GM21528 (cell line): ENCODE results near the gene CR1L.
"Not testable (repeated sequence)": the region's sequence is repeated elsewhere in the genome, so short reads cannot be mapped to it uniquely, and the experiment has no call there.

ENCODE experiments used
- ATAC-seq: cut with Tn5 transposase; IDR thresholded peaks from one replicate; pipeline ENCODE4 v1.9.1; 2021; ENCODE audit warnings: mild to moderate bottlenecking, moderate library complexity; ENCODE audit not compliant: unreplicated experiment, low FRiP score

CR1L gene

GRCh38 chr1:207644852-207645634 lies at the start of gene CR1L:
TSS of gene CR1L (plus strand) at chr1:207645133. CDS start at chr1:207645234, 101 bp downstream.
- ATAC-seq, result peak; percentile 80

GRCh38 chr1:207603777-207604176 lies 41.2 kb upstream of the CR1L start:
- no peak for ATAC-seq

GRCh38 chr1:207605444-207606361 lies 39.2 kb upstream of the CR1L start:
- ATAC-seq, result no peak

- ATAC-seq, result no peak
Observed at GRCh38 chr1:207606362-207606755, 38.6 kb upstream of the CR1L start.

GRCh38 chr1:207612762-207613161 lies 32.2 kb upstream of the CR1L start:
- ATAC-seq, result no peak

- peak; percentile 93 for ATAC-seq
Observed at GRCh38 chr1:207619871-207620542, 24.9 kb upstream of the CR1L start.

GRCh38 chr1:207620543-207620893 lies 24.4 kb upstream of the CR1L start:
- no peak for ATAC-seq

- ATAC-seq, result not testable (repeated sequence)
Observed at GRCh38 chr1:207625504-207626071, 19.3 kb upstream of the CR1L start.

- ATAC-seq, result no peak
Observed at GRCh38 chr1:207626972-207627337, 18.0 kb upstream of the CR1L start.

- no peak for ATAC-seq
Observed at GRCh38 chr1:207627496-207627895, 17.4 kb upstream of the CR1L start.

GRCh38 chr1:207628776-207629175 lies 16.2 kb upstream of the CR1L start:
- ATAC-seq, result no peak

GRCh38 chr1:207631137-207631536 lies 13.8 kb upstream of the CR1L start:
- no peak for ATAC-seq

GRCh38 chr1:207633226-207633625 lies 11.7 kb upstream of the CR1L start:
- no peak for ATAC-seq

- not testable (repeated sequence) for ATAC-seq
Observed at GRCh38 chr1:207633699-207634289, 11.1 kb upstream of the CR1L start.

GRCh38 chr1:207634293-207634692 lies 10.6 kb upstream of the CR1L start:
- ATAC-seq, result not testable (repeated sequence)

- not testable (repeated sequence) for ATAC-seq
Observed at GRCh38 chr1:207635569-207636186, 9.3 kb upstream of the CR1L start.

- ATAC-seq, result not testable (repeated sequence)
Observed at GRCh38 chr1:207638487-207639145, 6.3 kb upstream of the CR1L start.

- ATAC-seq, result not testable (repeated sequence)
Observed at GRCh38 chr1:207639362-207639761, 5.6 kb upstream of the CR1L start.

GRCh38 chr1:207644166-207644851 lies 624 bp upstream of the CR1L start:
- ATAC-seq, result no peak
